Upper lobe of left lung (tissue), 6 donors: ENCODE results near the gene ADAM22. TPM values are rescaled to one million over a fixed set of nuclear protein-coding genes. Genes with fewer than 3 reads are reported as not detected.

ENCODE experiments used
- ATAC-seq, 2 donors: fragments of 200-7000 bp; cut with Tn5 transposase; one replicate each; pipeline ENCODE4 v1.9.1; 2022; ENCODE audit warnings: mild to moderate bottlenecking in 2 of 2, moderate library complexity in 2 of 2; ENCODE audit not compliant: low FRiP score in 2 of 2
- DNase-seq, 2 donors: peaks; one replicate each; pipeline ENCODE4 v3.0.0-alpha.2; 2019 to 2020
- H3K27ac ChIP-seq, 4 donors: fragments of 200-600 bp; sonication (generic); one replicate each; pipeline ENCODE4 v1.5.1; 2016 to 2019
- H3K27me3 ChIP-seq, 4 donors: fragments of 200-600 bp; sonication (generic); one replicate each; pipeline ENCODE4 v1.5.1; 2017 to 2019
- H3K36me3 ChIP-seq, 4 donors: fragments of 200-600 bp; sonication (generic); one replicate each; pipeline ENCODE4 v1.5.1; 2016 to 2019
- H3K4me1 ChIP-seq, 4 donors: fragments of 200-600 bp; sonication (generic); one replicate each; pipeline ENCODE4 v1.5.1; 2018 to 2019
- H3K4me3 ChIP-seq, 4 donors: fragments of 200-600 bp; sonication (generic); one replicate each; pipeline ENCODE4 v1.5.1; 2017 to 2019; ENCODE audit warnings: mild to moderate bottlenecking in 2 of 4, moderate library complexity in 1 of 4
- H3K9me3 ChIP-seq, 4 donors: fragments of 200-600 bp; sonication (generic); one replicate each; pipeline ENCODE4 v1.5.1; 2018 to 2019
- EP300 ChIP-seq, 4 donors: sonication (generic); formaldehyde crosslinking; IDR thresholded peaks; one replicate each; pipeline ENCODE4 v1.5.1; 2017; ENCODE audit warnings: antibody characterized with exemption in 4 of 4, control low read depth in 2 of 4
- POLR2A ChIP-seq, 4 donors: fragments of 450-650 bp; IDR thresholded peaks; one replicate each; pipeline ENCODE4 v1.5.1; 2016 to 2017; ENCODE audit warnings: antibody characterized with exemption in 4 of 4, mild to moderate bottlenecking in 2 of 4
- POLR2AphosphoS5 ChIP-seq, 2 donors: sonication (generic); formaldehyde crosslinking; IDR thresholded peaks; one replicate each; pipeline ENCODE4 v1.5.1; 2017; ENCODE audit warnings: antibody characterized with exemption in 2 of 2
- WGBS, 2 donors: methylation state at CpG; one replicate each; pipeline ENCODE4 v1.1.5; 2017 to 2018; 5-methylcytosine and 5-hydroxymethylcytosine counted together
- total RNA-seq, 6 donors: library from RNA; depleted of rRNA in 4 of 6; stranded (reverse); fragments of >200 nt in 4 of 6; gene quantifications; one replicate each; pipeline versions ENCODE4 v1.1.0 to v1.2.1, GENCODE V29; 2016 to 2021
- TF ChIP-seq, protein P1 (sequence below), 6 experiments: fragments of 450-650 bp in 4 of 6; fragments of 200-600 bp in 2 of 6; sonication (generic) in 2 of 6; IDR thresholded peaks; one replicate each; pipeline ENCODE4 v1.5.1; 2016 to 2019; ENCODE audit warnings: antibody characterized with exemption in 6 of 6
- donor health status: DM: no; HTN: no; CAD: no; lungs with moderate emphysema.
- donor health status: DM: no; HTN: yes; CAD: no; lungs with severe emphysema.

Gene ADAM22
- total RNA-seq, 6 donors from 2014 or later, result 0.69 to 3.2 (median 2.0) TPM

DNA sequence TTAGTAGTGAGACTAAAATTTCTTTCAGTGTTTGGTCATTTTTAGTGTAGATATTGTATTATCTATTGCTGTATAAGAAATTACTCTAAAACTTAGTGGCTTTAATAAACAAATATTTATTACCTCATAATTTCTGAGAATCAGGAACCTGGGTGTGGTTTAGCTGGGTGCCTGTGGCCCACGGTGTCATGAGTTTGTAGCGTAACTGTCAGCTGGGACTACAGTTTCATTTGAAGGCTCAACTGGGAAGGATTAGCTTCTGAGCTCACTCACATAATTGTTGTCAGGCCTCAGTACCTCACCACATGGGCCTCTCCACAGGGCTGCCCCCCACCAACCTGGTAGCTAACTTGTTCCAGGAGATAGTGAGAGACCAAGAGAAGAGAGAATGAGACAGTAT, 187.3 kb downstream of the ADAM22 start:
- no peaks in the 10 kb centered on the region for H3K4me1 ChIP-seq
- ATAC-seq (no peak), DNase-seq (no peak)
- no peak for TF ChIP-seq EP300 (IDR thresholded peaks at IDR 0.05)
- 79 to 87% methylated on average over 2 of the region's 2 CpGs for WGBS, 2 donors
- H3K9me3 ChIP-seq, result no peaks in the 10 kb centered on the region
- H3K4me3 ChIP-seq, result no peak overlapping the region
- no peak overlapping the region for H3K27ac ChIP-seq
- no peaks in the 10 kb centered on the region for H3K27me3 ChIP-seq
- H3K36me3 ChIP-seq, result no peaks in the 10 kb centered on the region

DNA sequence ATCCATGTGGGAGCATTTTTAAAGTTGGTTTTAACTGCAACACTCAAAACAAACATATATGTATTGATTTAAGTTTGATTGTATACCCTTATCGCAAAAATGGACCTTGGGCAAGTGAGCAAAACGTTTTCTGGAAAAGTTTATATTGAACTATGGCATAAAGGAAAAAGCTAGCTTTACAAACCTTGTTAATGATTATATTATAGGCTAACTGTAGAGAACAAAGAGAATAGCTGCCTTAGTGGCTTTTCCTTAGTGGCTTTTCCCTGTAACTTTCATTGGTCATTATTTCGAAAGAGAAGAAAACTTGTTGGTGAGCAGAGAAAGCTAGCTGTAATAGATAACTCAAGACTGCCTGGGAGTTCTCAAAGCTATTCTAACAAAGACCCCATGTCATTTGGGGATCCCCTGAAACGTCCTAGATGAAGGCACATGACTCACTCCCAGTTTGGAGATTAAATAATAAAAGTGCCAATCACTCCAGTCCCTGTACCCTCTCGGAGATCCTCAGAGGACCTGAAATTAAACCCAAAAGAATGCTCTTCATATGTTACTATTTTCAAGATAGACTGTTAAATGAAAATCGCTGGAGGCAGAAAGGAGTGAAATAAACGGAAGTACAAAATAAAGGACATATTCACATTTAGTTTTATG, 193.7 kb downstream of the ADAM22 start:
- H3K27ac ChIP-seq, result no peak overlapping the region
- no peaks in the 10 kb centered on the region for H3K9me3 ChIP-seq
- DNase-seq (no peak), ATAC-seq (no peak)
- H3K4me3 ChIP-seq, result no peak overlapping the region
- 69 to 74% methylated on average over 7 of the region's 7 CpGs for WGBS, 2 donors
- TF ChIP-seq POLR2AphosphoS5 (IDR thresholded peaks at IDR 0.05), result no peak
- TF ChIP-seq, protein P1, sequence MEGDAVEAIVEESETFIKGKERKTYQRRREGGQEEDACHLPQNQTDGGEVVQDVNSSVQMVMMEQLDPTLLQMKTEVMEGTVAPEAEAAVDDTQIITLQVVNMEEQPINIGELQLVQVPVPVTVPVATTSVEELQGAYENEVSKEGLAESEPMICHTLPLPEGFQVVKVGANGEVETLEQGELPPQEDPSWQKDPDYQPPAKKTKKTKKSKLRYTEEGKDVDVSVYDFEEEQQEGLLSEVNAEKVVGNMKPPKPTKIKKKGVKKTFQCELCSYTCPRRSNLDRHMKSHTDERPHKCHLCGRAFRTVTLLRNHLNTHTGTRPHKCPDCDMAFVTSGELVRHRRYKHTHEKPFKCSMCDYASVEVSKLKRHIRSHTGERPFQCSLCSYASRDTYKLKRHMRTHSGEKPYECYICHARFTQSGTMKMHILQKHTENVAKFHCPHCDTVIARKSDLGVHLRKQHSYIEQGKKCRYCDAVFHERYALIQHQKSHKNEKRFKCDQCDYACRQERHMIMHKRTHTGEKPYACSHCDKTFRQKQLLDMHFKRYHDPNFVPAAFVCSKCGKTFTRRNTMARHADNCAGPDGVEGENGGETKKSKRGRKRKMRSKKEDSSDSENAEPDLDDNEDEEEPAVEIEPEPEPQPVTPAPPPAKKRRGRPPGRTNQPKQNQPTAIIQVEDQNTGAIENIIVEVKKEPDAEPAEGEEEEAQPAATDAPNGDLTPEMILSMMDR (IDR thresholded peaks at IDR 0.05), result no peak
- no peak for TF ChIP-seq POLR2A (IDR thresholded peaks at IDR 0.05)
- no peak for TF ChIP-seq EP300 (IDR thresholded peaks at IDR 0.05)
- H3K4me1 ChIP-seq, result no peaks in the 10 kb centered on the region
- H3K27me3 ChIP-seq, result no peaks in the 10 kb centered on the region
- H3K36me3 ChIP-seq, result no peaks in the 10 kb centered on the region

DNA sequence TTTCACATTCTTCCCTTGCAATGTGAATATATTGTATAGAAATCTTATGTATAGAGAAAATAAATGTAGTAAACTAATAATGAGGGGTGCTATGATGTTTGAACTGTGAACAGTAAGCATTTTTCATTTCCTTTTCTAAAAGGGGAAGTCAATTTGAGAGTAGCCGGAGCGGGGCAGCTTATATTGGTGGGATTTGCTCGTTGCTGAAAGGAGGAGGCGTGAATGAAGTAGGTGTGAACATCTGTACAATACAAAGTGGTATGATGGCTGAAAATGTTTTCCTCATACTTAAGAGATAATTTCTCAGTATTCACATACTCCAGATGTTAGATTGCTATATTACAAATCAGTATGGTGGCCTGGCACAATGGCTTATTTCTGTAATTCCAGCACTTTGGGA, 198.7 kb downstream of the ADAM22 start:
- Histone ChIP-seq H3K4me3 (no peak overlapping the region), H3K27ac (no peak overlapping the region), H3K9me3 (no peaks in the 10 kb centered on the region), H3K36me3 (no peaks in the 10 kb centered on the region), H3K27me3 (no peaks in the 10 kb centered on the region), H3K4me1 (no peaks in the 10 kb centered on the region)
- WGBS, 2 donors, result 61 to 68% methylated on average over 4 of the region's 4 CpGs
- TF ChIP-seq, protein P1 (IDR thresholded peaks at IDR 0.05), result no peak
- no peak for TF ChIP-seq EP300 (IDR thresholded peaks at IDR 0.05)
- no peak for TF ChIP-seq POLR2AphosphoS5 (IDR thresholded peaks at IDR 0.05)
- no peak for TF ChIP-seq POLR2A (IDR thresholded peaks at IDR 0.05)
- ATAC-seq, result no peak
- DNase-seq, result no peak

DNA sequence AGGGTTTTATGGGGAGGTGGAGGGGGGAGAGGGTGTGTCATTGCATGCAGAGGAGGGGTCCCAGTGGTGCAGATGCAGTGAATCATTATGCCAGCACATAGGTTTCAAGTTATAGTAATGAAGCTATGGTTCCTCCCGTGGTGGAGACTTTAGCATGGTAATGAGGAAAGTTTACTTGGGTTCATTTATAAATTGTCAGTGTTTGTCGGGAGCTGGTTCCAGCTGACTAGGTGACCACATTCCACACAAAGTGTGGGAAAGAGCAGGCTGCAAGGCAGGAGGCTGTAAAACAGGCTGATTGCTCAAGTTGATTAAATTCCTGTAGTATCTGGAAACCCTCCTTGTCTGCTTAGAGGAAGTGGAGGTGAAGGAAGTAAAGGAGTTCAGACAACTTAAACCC, 206.9 kb downstream of the ADAM22 start:
- H3K4me3 ChIP-seq, result no peak overlapping the region
- DNase-seq (no peak), ATAC-seq (no peak)
- H3K4me1 ChIP-seq, result no peaks in the 10 kb centered on the region
- H3K27ac ChIP-seq, result no peak overlapping the region
- no peaks in the 10 kb centered on the region for H3K27me3 ChIP-seq
- no peaks in the 10 kb centered on the region for H3K36me3 ChIP-seq
- TF ChIP-seq POLR2AphosphoS5 (IDR thresholded peaks at IDR 0.05) (no peak), POLR2A (IDR thresholded peaks at IDR 0.05) (no peak), EP300 (IDR thresholded peaks at IDR 0.05) (no peak)
- TF ChIP-seq, protein P1 (IDR thresholded peaks at IDR 0.05), result no peak
- no peaks in the 10 kb centered on the region for H3K9me3 ChIP-seq
- WGBS, 2 donors, result 24 to 35% methylated on average over 2 of the region's 2 CpGs

DNA sequence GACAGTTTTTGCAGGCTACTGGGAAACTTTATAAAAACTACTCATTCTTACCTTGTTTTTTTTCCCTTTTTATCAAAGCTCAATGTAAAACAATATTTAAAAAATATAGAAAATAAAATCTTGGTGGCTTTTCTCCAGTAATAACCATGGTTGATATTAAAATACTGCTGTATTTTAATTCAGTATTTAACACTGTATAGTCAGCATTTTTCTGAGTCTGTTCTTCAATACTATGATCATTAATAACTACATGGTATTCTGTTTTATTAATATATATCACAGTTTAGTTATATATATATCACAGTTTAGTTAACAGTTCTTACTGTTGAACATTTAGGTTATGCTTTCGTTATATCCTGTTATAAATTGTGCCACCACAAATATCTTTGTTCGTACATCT, 207.4 kb downstream of the ADAM22 start:
- Histone ChIP-seq H3K4me1 (no peaks in the 10 kb centered on the region), H3K9me3 (no peaks in the 10 kb centered on the region), H3K27me3 (no peaks in the 10 kb centered on the region), H3K4me3 (no peak overlapping the region), H3K36me3 (no peaks in the 10 kb centered on the region), H3K27ac (no peak overlapping the region)
- no peak for TF ChIP-seq POLR2AphosphoS5 (IDR thresholded peaks at IDR 0.05)
- TF ChIP-seq, protein P1 (IDR thresholded peaks at IDR 0.05), result no peak
- no peak for TF ChIP-seq POLR2A (IDR thresholded peaks at IDR 0.05)
- no peak for TF ChIP-seq EP300 (IDR thresholded peaks at IDR 0.05)
- ATAC-seq (no peak), DNase-seq (no peak)
- WGBS, 2 donors, result 87% methylated on average over 2 of the region's 2 CpGs
